ENCODE data around the gene ZNF619. TPM values are rescaled to one million over a fixed set of nuclear protein-coding genes. Genes with fewer than 3 reads are reported as not detected.
A peak's percentile ranks its signal among the peaks of the same experiment; 100 is the strongest.

ZNF619 gene
- total RNA-seq, 1 experiment from 2014 or later, result 7.2 TPM

DNA sequence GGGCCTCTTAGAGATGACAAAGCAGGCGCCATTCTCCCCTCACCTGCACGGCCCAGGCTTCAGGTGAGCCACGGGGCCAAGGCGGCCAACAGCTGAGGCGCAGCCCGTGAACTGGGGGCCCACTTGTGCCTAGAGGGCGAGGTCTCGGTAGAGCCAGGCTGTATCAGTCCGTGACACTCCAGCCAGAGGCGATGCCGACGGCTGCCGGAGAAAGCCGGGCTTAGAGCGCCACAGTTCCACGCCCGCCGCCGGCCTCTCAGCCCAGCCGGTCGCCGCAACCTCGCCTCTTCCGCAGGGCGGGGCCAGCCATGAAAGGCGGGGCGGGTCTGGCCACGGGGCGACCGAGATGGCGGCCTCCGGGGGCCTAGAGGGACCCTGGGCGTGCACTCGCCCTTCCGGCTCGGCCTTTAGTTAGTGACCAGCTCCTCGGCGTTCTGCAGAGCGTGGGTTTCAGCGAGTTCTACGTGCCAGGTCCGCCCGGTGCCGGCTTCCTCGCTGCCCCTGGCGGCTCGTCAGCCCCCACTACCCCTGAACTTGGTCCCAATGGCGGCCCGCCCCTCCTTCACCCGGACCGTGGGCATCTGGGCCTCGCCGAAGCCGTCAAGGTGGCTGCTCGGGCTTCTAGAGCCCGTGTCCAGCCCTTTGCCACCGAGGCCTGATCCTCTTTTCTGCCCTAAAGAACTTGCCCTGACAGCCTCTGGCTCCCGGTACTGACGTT is 47.8 kb downstream of the ZNF619 start, which contains the start of gene ZNF621 (continued):
- TF ChIP-seq, protein P1, sequence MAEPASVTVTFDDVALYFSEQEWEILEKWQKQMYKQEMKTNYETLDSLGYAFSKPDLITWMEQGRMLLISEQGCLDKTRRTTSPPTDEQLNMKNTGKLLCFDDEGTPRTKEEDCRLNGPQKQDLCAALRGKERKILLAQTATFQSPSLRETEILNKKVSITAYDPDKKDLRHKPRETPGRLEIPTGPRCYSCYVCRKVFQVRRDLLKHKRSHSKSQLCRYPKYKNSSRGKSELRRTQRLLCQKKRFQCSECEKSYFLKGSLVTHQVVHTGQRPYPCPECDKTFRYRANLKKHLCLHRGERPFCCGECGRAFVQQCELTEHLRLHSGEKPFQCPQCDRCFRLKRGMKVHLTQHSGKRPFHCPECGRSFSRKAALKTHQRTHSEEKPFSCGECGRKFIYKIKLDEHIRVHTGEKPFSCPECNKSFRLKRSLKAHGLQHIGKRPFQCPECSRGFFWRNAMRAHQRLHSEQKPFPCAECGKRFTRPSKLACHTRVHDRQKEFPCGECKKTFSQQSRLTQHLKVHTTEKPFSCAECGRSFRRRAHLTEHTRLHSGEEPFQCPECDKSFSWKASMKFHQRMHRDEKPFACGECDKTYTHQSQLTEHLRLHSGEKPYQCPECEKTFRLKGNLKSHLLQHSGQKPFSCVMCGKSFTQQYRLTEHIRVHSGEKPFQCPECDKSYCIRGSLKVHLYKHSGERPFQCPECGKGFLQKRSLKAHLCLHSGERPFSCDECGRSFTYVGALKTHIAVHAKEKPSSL (CRISPR knock-in tag; conservative IDR thresholded peaks at IDR 0.05), result no peak
- TF ChIP-seq, protein P2, sequence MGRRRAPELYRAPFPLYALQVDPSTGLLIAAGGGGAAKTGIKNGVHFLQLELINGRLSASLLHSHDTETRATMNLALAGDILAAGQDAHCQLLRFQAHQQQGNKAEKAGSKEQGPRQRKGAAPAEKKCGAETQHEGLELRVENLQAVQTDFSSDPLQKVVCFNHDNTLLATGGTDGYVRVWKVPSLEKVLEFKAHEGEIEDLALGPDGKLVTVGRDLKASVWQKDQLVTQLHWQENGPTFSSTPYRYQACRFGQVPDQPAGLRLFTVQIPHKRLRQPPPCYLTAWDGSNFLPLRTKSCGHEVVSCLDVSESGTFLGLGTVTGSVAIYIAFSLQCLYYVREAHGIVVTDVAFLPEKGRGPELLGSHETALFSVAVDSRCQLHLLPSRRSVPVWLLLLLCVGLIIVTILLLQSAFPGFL (CRISPR knock-in tag; IDR thresholded peaks at IDR 0.05; ENCODE audit: borderline replicate concordance), result 0 out of 2 replicates have a peak, but pooled peaks have one; percentile 15
- TF ChIP-seq CREB1 (CRISPR knock-in tag; IDR thresholded peaks at IDR 0.05) (no peak), RELA (CRISPR knock-in tag; IDR thresholded peaks at IDR 0.05; ENCODE audit: borderline replicate concordance) (0 out of 2 replicates have a peak, but pooled peaks have one; percentile 22), GTF2I (CRISPR knock-in tag; conservative IDR thresholded peaks at IDR 0.05) (no peak), E2F5 (CRISPR knock-in tag; IDR thresholded peaks at IDR 0.05) (peak; percentile 74), SP1 (CRISPR knock-in tag; conservative IDR thresholded peaks at IDR 0.05) (peak; percentile 82), NFATC4 (CRISPR knock-in tag; IDR thresholded peaks at IDR 0.05) (0 out of 2 replicates have a peak, but pooled peaks have one; percentile 1), ZNF416 (CRISPR knock-in tag; IDR thresholded peaks at IDR 0.05) (0 out of 2 replicates have a peak, but pooled peaks have one; percentile 50), MAX (CRISPR knock-in tag; IDR thresholded peaks at IDR 0.05) (peak; percentile 93), GABPB1 (CRISPR knock-in tag; IDR thresholded peaks at IDR 0.05) (peak; percentile 68; the same call in 1 of the 2 replicates), KAT7 (CRISPR knock-in tag; IDR thresholded peaks at IDR 0.05; ENCODE audit: borderline replicate concordance) (peak; percentile 84; the same call in 1 of the 2 replicates), NFE2L1 (CRISPR knock-in tag; IDR thresholded peaks at IDR 0.05) (peak; percentile 69; the same call in 1 of the 2 replicates), ZNF138 (CRISPR knock-in tag; conservative IDR thresholded peaks at IDR 0.05) (no peak), FOXK1 (CRISPR knock-in tag; IDR thresholded peaks at IDR 0.05) (peak; percentile 60; the same call in 1 of the 2 replicates), TEAD1 (CRISPR knock-in tag; IDR thresholded peaks at IDR 0.05) (no peak; the same call in 1 of the 2 replicates), MYBL2 (CRISPR knock-in tag; IDR thresholded peaks at IDR 0.05) (peak; percentile 73; the same call in 1 of the 2 replicates), CBFB (CRISPR knock-in tag; IDR thresholded peaks at IDR 0.05; ENCODE audit: low read depth) (0 out of 2 replicates have a peak, but pooled peaks have one; percentile 52)
- TF ChIP-seq, protein P3, sequence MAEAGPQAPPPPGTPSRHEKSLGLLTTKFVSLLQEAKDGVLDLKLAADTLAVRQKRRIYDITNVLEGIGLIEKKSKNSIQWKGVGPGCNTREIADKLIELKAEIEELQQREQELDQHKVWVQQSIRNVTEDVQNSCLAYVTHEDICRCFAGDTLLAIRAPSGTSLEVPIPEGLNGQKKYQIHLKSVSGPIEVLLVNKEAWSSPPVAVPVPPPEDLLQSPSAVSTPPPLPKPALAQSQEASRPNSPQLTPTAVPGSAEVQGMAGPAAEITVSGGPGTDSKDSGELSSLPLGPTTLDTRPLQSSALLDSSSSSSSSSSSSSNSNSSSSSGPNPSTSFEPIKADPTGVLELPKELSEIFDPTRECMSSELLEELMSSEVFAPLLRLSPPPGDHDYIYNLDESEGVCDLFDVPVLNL (CRISPR knock-in tag; IDR thresholded peaks at IDR 0.05; ENCODE audit: borderline replicate concordance, low read depth), result 0 out of 2 replicates have a peak, but pooled peaks have one; percentile 41
- TF ChIP-seq, protein P4, sequence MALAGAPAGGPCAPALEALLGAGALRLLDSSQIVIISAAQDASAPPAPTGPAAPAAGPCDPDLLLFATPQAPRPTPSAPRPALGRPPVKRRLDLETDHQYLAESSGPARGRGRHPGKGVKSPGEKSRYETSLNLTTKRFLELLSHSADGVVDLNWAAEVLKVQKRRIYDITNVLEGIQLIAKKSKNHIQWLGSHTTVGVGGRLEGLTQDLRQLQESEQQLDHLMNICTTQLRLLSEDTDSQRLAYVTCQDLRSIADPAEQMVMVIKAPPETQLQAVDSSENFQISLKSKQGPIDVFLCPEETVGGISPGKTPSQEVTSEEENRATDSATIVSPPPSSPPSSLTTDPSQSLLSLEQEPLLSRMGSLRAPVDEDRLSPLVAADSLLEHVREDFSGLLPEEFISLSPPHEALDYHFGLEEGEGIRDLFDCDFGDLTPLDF (CRISPR knock-in tag; IDR thresholded peaks at IDR 0.05), result 0 out of 2 replicates have a peak, but pooled peaks have one; percentile 16
- TF ChIP-seq, protein P5, sequence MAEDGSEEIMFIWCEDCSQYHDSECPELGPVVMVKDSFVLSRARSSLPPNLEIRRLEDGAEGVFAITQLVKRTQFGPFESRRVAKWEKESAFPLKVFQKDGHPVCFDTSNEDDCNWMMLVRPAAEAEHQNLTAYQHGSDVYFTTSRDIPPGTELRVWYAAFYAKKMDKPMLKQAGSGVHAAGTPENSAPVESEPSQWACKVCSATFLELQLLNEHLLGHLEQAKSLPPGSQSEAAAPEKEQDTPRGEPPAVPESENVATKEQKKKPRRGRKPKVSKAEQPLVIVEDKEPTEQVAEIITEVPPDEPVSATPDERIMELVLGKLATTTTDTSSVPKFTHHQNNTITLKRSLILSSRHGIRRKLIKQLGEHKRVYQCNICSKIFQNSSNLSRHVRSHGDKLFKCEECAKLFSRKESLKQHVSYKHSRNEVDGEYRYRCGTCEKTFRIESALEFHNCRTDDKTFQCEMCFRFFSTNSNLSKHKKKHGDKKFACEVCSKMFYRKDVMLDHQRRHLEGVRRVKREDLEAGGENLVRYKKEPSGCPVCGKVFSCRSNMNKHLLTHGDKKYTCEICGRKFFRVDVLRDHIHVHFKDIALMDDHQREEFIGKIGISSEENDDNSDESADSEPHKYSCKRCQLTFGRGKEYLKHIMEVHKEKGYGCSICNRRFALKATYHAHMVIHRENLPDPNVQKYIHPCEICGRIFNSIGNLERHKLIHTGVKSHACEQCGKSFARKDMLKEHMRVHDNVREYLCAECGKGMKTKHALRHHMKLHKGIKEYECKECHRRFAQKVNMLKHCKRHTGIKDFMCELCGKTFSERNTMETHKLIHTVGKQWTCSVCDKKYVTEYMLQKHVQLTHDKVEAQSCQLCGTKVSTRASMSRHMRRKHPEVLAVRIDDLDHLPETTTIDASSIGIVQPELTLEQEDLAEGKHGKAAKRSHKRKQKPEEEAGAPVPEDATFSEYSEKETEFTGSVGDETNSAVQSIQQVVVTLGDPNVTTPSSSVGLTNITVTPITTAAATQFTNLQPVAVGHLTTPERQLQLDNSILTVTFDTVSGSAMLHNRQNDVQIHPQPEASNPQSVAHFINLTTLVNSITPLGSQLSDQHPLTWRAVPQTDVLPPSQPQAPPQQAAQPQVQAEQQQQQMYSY (CRISPR knock-in tag; IDR thresholded peaks at IDR 0.05), result no peak
- TF ChIP-seq, protein P6, sequence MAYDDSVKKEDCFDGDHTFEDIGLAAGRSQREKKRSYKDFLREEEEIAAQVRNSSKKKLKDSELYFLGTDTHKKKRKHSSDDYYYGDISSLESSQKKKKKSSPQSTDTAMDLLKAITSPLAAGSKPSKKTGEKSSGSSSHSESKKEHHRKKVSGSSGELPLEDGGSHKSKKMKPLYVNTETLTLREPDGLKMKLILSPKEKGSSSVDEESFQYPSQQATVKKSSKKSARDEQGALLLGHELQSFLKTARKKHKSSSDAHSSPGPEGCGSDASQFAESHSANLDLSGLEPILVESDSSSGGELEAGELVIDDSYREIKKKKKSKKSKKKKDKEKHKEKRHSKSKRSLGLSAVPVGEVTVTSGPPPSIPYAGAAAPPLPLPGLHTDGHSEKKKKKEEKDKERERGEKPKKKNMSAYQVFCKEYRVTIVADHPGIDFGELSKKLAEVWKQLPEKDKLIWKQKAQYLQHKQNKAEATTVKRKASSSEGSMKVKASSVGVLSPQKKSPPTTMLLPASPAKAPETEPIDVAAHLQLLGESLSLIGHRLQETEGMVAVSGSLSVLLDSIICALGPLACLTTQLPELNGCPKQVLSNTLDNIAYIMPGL (CRISPR knock-in tag; IDR thresholded peaks at IDR 0.05), result peak; percentile 62; the same call in 1 of the 2 replicates
- TF ChIP-seq, protein P7, sequence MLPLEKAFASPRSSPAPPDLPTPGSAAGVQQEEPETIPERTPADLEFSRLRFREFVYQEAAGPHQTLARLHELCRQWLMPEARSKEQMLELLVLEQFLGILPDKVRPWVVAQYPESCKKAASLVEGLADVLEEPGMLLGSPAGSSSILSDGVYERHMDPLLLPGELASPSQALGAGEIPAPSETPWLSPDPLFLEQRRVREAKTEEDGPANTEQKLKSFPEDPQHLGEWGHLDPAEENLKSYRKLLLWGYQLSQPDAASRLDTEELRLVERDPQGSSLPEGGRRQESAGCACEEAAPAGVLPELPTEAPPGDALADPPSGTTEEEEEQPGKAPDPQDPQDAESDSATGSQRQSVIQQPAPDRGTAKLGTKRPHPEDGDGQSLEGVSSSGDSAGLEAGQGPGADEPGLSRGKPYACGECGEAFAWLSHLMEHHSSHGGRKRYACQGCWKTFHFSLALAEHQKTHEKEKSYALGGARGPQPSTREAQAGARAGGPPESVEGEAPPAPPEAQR (CRISPR knock-in tag; IDR thresholded peaks at IDR 0.05), result no peak

Data from WTC11 (cell line).